A673 (cell line): Measurements from ENCODE around the gene IMPDH1.

Experiments
- CTCF ChIP-seq: fragments of 300-800, 200-600 bp; sonication (generic); conservative IDR thresholded peaks from 2 replicates; pipeline ENCODE4 v1.5.1; 2017; ENCODE audit warnings: low read depth, mild to moderate bottlenecking, antibody characterized with exemption, low read length, moderate library complexity, mixed read lengths
- EZH2 ChIP-seq: fragments of 200-600 bp; sonication (generic); IDR thresholded peaks from 2 replicates; pipeline ENCODE4 v1.6.1; 2017; ENCODE audit warnings: borderline replicate concordance, low read depth, mild to moderate bottlenecking, mixed read lengths, antibody characterized with exemption, low read length; ENCODE audit not compliant: poor library complexity, severe bottlenecking

GRCh38 chr7:128431221-128431620, 21.4 kb upstream of the IMPDH1 start:
- TF ChIP-seq CTCF (no peak), EZH2 (no peak)
